CD4-positive, alpha-beta T cell treated with Interleukin-17A for 4 hours (primary cell): ENCODE results near the gene GBF1.

Source experiments
- DNase-seq: peaks from one replicate; pipeline ENCODE4 v3.0.0-alpha.2; 2020; ENCODE audit warnings: mixed read lengths

Gene GBF1

GRCh38 chr10:102358712-102359382, 113.5 kb downstream of the GBF1 start:
- no peak for DNase-seq

- DNase-seq, result no peak
Measured at GRCh38 chr10:102367441-102367840, 122.1 kb downstream of the GBF1 start.

GRCh38 chr10:102368077-102368476, 122.7 kb downstream of the GBF1 start:
- DNase-seq, result no peak

DNA sequence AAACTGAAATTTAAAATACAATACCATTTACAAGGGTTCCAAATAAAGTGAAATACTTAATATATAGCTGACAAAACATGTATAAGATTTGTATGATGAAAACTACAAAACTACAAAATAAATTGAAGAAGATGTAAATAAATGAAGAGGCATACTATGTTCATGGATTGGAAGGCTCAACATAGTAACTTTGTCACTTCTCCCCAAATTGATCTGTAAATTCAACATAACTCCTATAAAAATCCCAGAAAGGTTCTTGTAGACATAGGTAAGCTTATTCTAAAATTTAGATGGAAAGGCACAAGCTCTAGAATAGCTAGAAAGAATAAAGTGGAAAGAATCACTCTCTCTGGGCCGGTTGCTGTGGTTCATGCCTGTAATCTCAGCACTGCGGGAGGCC, 126.0 kb downstream of the GBF1 start:
- DNase-seq, result no peak

DNA sequence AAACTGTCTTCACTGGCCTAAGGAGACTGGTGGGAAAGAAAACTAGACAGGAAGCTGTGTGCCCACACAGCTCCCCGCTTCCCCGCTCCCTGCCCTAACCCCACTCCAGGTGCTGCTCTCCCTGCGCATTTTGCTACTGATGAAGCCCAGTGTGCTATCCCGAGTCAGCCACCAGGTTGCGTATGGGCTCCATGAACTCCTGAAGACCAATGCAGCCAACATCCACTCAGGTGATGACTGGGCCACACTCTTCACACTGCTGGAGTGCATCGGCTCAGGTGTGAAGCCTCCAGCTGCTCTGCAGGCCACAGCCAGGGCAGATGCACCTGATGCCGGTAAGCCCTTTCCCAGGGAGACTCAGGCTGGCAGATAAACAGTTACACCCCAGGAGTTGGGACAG, 129.9 kb downstream of the GBF1 start:
- peak; percentile 19 for DNase-seq

DNA sequence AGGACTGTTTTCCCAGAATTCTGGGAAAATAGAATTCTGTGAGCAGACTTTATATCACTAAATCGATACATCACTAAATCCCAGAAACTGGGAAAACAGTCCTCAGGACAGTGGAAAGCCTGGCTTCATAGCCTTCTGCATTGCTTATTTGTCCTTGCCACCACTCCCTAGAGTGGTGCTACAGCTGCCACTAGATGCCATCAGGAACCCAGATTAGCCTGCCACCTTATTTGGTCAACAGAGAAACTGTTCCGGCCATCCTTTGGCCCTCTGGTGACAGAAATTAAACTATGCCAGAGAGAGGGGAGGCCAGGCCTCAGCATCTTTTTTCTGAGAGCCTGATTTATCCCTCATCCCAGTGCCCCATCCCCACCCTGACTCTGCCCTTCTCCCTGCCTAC, 130.5 kb downstream of the GBF1 start:
- no peak for DNase-seq

DNA sequence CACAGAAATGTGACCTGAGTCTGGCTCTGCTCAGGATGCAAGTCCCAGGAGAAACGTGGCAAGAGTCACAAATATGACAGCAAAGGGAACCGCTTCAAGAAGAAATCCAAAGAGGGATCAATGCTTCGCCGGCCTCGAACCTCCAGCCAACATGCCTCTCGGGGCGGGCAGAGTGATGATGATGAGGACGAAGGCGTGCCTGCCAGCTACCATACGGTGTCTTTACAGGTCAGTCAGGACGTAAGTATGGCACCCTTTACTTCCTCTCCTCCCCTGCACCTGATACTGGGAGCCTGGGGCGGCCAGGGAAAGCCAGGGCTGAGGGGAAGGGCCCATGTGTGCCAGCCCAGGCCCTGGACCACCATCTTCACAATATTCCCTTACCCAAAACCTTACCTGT, 131.6 kb downstream of the GBF1 start:
- no peak for DNase-seq

DNA sequence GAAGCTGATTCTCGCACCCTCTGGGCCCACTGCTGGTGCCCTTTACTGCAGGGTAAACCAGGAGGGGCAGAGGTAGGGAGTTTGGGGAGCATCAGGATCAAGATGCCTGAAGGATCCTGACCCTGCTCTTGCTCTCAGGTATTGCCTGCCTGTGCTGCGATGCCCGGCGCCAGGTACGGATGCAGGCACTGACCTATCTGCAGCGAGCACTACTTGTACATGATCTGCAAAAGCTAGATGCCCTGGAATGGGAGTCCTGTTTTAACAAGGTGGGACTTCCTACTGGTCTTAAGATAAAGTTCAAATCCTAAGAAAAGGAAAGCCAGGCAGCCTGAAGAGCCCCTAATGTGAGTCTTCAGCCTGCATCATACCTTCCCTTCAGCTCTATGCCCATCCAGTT, 134.1 kb downstream of the GBF1 start:
- DNase-seq, result no peak

DNA sequence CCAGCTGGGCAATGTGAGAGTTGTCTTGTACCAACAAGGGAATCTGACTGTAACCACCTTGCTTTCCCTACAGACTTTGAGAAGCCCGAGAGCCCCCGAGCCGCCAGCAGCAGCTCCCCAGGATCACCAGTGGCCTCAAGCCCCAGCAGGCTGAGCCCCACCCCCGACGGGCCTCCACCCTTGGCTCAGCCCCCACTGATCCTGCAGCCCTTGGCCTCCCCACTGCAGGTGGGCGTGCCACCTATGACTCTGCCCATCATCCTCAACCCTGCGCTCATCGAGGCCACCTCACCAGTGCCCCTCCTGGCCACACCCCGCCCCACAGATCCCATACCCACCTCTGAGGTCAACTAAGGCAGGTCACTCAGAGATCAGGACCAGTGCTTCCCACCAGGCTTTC, 136.7 kb downstream of the GBF1 start:
- no peak for DNase-seq

GRCh38 chr10:102382871-102383270, 137.5 kb downstream of the GBF1 start:
- DNase-seq, result no peak

- peak; percentile 48 for DNase-seq
Measured at GRCh38 chr10:102384053-102384452, 138.7 kb downstream of the GBF1 start.

DNA sequence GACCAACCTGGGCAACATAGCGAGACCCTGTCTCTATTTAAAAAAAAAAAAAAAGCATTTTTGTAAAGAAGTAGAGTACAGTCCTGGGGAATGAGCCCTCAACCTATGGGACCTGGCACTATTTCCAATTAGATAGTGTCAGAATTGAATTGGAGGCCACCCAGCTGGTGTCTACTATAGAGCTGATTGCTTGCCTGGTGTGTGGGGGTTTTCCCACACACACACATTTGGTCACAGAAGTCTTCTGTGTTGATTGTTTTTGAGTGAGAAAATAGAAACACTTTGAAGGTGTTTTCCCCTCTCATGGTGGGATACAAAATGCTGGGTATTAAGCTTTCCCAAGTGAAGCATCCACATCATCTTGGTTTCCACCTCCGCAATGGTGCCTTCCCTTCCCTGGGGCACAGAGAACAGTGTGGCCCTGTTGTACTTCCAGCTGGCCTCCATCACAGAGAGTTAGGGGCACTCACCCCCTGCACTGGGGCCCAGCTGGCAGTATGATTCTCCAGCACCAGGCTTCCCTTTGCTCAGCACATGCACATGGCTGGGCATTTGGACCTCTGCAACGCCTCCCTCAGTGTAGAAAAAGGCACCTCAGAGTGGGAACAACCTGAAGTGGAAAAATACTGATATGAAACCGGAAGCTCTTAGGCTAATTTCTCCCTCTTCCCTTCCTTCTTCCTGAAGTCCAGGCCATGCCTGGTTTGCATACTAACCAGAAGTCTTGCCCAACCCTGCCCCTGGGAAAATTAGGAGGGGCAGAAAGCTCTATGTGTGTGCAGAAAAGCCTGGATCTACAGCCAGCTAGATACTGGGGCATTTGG, 139.5 kb downstream of the GBF1 start:
- no peak for DNase-seq

DNA sequence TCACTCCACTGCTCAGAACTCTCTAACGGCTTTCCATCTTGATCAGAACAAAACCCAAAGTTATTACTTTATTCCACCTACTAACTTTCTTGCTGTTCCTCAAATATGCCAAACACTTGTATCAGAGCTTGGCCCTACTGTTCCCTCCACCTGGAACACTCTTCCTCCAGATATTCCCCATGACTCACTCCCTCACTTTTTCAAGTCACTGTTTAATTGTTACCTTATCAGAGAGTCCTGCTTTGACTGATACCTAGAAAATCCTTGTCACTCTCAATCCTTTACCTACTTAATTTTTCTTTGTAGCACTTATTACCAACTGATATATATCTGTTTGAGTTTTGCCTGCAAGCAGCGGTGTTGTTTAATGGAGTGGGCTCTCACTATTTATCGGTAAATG, 144.6 kb downstream of the GBF1 start:
- no peak for DNase-seq

- DNase-seq, result no peak
Measured at GRCh38 chr10:102392306-102392705, 147.0 kb downstream of the GBF1 start.

DNA sequence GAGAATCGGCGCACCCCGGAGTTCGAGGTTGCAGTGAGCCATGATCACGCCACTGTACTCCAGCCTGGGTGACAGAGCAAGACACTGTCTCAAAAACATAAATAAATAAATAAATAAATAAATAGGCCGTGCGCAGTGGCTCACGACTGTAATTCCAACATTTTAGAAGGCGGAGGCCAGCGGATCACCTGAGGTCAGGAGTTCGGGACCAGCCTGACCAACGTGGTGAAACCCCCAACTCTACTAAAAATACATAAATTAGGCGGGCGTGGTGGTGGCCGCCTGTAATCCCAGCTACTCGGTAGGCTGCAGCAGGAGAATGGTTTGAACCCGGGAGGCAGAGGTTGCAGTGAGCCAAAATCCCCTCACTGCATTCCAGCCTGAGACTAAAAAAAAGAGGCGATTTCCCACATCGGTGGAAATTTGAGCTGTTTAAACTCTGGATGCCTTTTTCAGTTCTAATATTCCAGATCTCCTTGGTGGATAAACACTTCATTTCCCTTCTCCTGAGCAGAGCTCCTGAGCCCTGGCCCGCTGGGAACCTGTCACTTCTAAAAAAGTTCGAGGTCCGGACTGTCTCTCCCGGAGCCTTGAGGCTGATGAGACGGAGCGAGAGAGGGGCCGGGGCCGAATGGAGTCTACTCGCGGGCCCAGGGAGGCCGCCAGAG, 148.2 kb downstream of the GBF1 start:
- DNase-seq, result no peak

GRCh38 chr10:102394079-102394800, 148.9 kb downstream of the GBF1 start:
- peak; percentile 97 for DNase-seq

GRCh38 chr10:102394801-102395399, 149.6 kb downstream of the GBF1 start:
- DNase-seq, result no peak

GRCh38 chr10:102395400-102396316, 150.3 kb downstream of the GBF1 start, which contains the start of gene NFKB2:
NFKB2 (plus strand) TSS chr10:102395705; CDS start chr10:102395960, 255 bp downstream.
- DNase-seq, result peak; percentile 92

GRCh38 chr10:102396317-102396650, 151.0 kb downstream of the GBF1 start:
- no peak for DNase-seq

- DNase-seq, result no peak
Measured at GRCh38 chr10:102396730-102397151, 151.4 kb downstream of the GBF1 start.
